SK-N-SH treated with all-trans-retinoic acid at 6 μM for 48 hours (cell line): ENCODE data around the gene PAPOLA.

Source experiments
- ATAC-seq: fragments of 200-7000 bp; cut with Tn5 transposase; 3 replicates; pipeline ENCODE4 v1.9.1; 2020; ENCODE audit warnings: mild to moderate bottlenecking, moderate library complexity
- BACH2 ChIP-seq: fragments of 250-450 bp; sonication (Bioruptor Pico); IDR thresholded peaks from 2 replicates; pipeline ENCODE4 v1.9.0; 2021; ENCODE audit warnings: mild to moderate bottlenecking, borderline replicate concordance
- ISL1 ChIP-seq: fragments of 250-450 bp; sonication (Bioruptor Pico); IDR thresholded peaks from 2 replicates; pipeline ENCODE4 v2.1.2; 2022; ENCODE audit warnings: mild to moderate bottlenecking, moderate library complexity
- OSR1 ChIP-seq: fragments of 250-450 bp; sonication (Bioruptor Pico); IDR thresholded peaks from 2 replicates; pipeline ENCODE4 v1.8.0; 2022; ENCODE audit warnings: moderate library complexity, mild to moderate bottlenecking, inconsistent platforms
- PPARA ChIP-seq: fragments of 250-450 bp; sonication (Bioruptor Pico); IDR thresholded peaks from 2 replicates; pipeline ENCODE4 v1.5.0; 2020; ENCODE audit warnings: mild to moderate bottlenecking, borderline replicate concordance
- RARB ChIP-seq: fragments of 250-450 bp; sonication (Bioruptor Pico); IDR thresholded peaks from 2 replicates; pipeline ENCODE4 v1.8.0; 2021; ENCODE audit warnings: mild to moderate bottlenecking, moderate library complexity
- SNAI2 ChIP-seq: fragments of 250-450 bp; sonication (Bioruptor Pico); IDR thresholded peaks from 2 replicates; pipeline ENCODE4 v1.5.0; 2020; ENCODE audit warnings: mild to moderate bottlenecking, moderate library complexity
- TCF4 ChIP-seq: fragments of 250-450 bp; sonication (Bioruptor Pico); IDR thresholded peaks from 2 replicates; pipeline ENCODE4 v1.8.0; 2021; ENCODE audit warnings: mild to moderate bottlenecking, moderate library complexity, borderline replicate concordance
- TOX ChIP-seq: fragments of 250-450 bp; sonication (Bioruptor Pico); IDR thresholded peaks from 2 replicates; pipeline ENCODE4 v1.8.0; 2021; ENCODE audit warnings: mild to moderate bottlenecking, moderate library complexity, borderline replicate concordance
- ZC3H10 ChIP-seq: fragments of 250-450 bp; sonication (Bioruptor Pico); IDR thresholded peaks from 2 replicates; pipeline ENCODE4 v1.5.1; 2021; ENCODE audit warnings: mild to moderate bottlenecking, moderate library complexity
- ZFP3 ChIP-seq: fragments of 250-450 bp; sonication (Bioruptor Pico); IDR thresholded peaks from 2 replicates; pipeline ENCODE4 v1.5.0; 2020; ENCODE audit warnings: mild to moderate bottlenecking, moderate library complexity
- ZFP30 ChIP-seq: fragments of 450-650 bp; formaldehyde crosslinking; IDR thresholded peaks from 2 replicates; pipeline ENCODE4 v1.5.0; 2022; ENCODE audit warnings: mild to moderate bottlenecking, moderate library complexity
- ZNF565 ChIP-seq: fragments of 450-650 bp; formaldehyde crosslinking; conservative IDR thresholded peaks from 2 replicates; pipeline ENCODE4 v1.5.0; 2020; ENCODE audit warnings: low read depth, mild to moderate bottlenecking, moderate library complexity
- ZNF70 ChIP-seq: fragments of 450-650 bp; formaldehyde crosslinking; IDR thresholded peaks from 2 replicates; pipeline ENCODE4 v1.5.0; 2020; ENCODE audit warnings: mild to moderate bottlenecking, moderate library complexity
- TF ChIP-seq, protein P1 (sequence below): fragments of 250-450 bp; sonication (Bioruptor Pico); IDR thresholded peaks from 2 replicates; pipeline ENCODE4 v1.8.0; 2021; ENCODE audit warnings: low read depth, mild to moderate bottlenecking, moderate library complexity, borderline replicate concordance
- TF ChIP-seq, protein P2 (sequence below): fragments of 250-450 bp; sonication (Bioruptor Pico); IDR thresholded peaks from 2 replicates; pipeline ENCODE4 v1.5.0; 2020; ENCODE audit warnings: mild to moderate bottlenecking, moderate library complexity
- TF ChIP-seq, protein P3 (sequence below): fragments of 250-450 bp; sonication (Bioruptor Pico); IDR thresholded peaks from 2 replicates; pipeline ENCODE4 v1.5.1; 2020; ENCODE audit warnings: low read depth, mild to moderate bottlenecking, moderate library complexity
- TF ChIP-seq, protein P4 (sequence below): fragments of 250-450 bp; sonication (Bioruptor Pico); IDR thresholded peaks from 2 replicates; pipeline ENCODE4 v1.5.1; 2021; ENCODE audit warnings: mild to moderate bottlenecking, moderate library complexity
- TF ChIP-seq, protein P5 (sequence below): fragments of 250-450 bp; sonication (Bioruptor Pico); IDR thresholded peaks from 2 replicates; pipeline ENCODE4 v1.8.0; 2020; ENCODE audit warnings: mild to moderate bottlenecking, moderate library complexity, borderline replicate concordance

The PAPOLA gene

DNA sequence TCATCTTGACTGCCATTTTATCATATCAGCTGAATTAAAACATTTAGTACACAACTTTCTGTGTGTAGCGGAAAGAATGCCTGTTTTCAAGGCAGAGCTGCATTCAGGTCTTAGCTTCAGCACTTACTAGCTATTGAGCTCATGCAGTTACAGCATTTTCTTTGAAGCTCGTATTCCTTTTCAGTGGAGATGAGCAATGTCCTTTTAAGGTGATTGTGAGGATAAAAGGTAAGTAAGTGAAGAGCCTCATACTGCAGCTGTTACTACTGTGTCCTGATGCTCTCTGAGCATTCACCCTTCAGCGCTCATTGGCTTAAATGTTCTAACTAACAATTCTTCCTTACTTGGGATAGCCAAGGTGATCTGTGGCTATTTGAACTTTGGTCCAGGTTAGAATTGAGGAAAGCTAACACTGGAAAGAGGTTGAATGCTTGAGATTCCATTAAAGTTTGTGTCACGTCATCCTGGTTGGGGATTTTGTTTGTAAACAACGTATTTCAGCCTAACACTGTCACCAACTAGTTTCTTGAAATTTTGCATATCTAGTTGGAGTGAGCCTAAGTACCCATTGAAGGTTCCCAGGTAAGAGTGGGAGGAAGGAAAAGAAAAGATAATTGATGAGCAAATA lies 71.4 kb downstream of the PAPOLA start:
- TF ChIP-seq RARB (no peak), OSR1 (no peak), ISL1 (no peak)

DNA sequence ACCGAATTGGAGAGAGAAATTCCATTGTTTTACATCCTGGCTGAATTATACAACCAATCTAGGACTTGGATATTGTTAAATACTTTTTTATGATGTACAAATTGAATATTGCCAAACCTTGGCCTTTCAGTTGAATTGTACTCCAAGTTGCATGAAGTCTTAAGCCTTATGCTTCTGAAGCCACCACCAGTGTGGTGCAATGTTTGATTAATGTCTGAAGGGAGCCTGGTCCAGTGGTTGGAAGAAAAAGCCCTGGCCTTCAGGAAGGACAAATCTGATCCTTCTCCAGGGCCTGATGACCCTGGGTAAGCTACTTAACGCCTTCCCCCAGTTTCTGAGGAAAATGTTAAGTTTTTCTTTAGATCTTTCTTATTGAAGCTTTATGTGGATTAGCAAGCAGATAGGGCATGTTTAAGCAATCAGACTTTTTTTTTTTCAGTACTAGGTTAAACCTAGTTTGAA lies 72.0 kb downstream of the PAPOLA start:
- TF ChIP-seq ZNF70 (CRISPR knock-in tag) = no peak
- TF ChIP-seq OSR1 = no peak
- TF ChIP-seq, protein P1, sequence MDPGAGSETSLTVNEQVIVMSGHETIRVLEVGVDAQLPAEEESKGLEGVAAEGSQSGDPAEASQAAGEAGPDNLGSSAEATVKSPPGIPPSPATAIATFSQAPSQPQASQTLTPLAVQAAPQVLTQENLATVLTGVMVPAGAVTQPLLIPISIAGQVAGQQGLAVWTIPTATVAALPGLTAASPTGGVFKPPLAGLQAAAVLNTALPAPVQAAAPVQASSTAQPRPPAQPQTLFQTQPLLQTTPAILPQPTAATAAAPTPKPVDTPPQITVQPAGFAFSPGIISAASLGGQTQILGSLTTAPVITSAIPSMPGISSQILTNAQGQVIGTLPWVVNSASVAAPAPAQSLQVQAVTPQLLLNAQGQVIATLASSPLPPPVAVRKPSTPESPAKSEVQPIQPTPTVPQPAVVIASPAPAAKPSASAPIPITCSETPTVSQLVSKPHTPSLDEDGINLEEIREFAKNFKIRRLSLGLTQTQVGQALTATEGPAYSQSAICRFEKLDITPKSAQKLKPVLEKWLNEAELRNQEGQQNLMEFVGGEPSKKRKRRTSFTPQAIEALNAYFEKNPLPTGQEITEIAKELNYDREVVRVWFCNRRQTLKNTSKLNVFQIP (CRISPR knock-in tag) = no peak
- no peak for TF ChIP-seq RARB
- TF ChIP-seq TOX (CRISPR knock-in tag) = no peak
- TF ChIP-seq, protein P2, sequence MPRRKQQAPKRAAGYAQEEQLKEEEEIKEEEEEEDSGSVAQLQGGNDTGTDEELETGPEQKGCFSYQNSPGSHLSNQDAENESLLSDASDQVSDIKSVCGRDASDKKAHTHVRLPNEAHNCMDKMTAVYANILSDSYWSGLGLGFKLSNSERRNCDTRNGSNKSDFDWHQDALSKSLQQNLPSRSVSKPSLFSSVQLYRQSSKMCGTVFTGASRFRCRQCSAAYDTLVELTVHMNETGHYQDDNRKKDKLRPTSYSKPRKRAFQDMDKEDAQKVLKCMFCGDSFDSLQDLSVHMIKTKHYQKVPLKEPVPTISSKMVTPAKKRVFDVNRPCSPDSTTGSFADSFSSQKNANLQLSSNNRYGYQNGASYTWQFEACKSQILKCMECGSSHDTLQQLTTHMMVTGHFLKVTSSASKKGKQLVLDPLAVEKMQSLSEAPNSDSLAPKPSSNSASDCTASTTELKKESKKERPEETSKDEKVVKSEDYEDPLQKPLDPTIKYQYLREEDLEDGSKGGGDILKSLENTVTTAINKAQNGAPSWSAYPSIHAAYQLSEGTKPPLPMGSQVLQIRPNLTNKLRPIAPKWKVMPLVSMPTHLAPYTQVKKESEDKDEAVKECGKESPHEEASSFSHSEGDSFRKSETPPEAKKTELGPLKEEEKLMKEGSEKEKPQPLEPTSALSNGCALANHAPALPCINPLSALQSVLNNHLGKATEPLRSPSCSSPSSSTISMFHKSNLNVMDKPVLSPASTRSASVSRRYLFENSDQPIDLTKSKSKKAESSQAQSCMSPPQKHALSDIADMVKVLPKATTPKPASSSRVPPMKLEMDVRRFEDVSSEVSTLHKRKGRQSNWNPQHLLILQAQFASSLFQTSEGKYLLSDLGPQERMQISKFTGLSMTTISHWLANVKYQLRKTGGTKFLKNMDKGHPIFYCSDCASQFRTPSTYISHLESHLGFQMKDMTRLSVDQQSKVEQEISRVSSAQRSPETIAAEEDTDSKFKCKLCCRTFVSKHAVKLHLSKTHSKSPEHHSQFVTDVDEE (CRISPR knock-in tag) = no peak
- TF ChIP-seq TCF4 = no peak
- no peak for TF ChIP-seq ZFP30 (CRISPR knock-in tag)
- no peak for TF ChIP-seq SNAI2 (CRISPR knock-in tag)
- peak; percentile 10; the same call in 2 of the 3 replicates for ATAC-seq

More for the DNA sequence above, 71.4 kb downstream of the PAPOLA start:
- no peak for ATAC-seq

DNA sequence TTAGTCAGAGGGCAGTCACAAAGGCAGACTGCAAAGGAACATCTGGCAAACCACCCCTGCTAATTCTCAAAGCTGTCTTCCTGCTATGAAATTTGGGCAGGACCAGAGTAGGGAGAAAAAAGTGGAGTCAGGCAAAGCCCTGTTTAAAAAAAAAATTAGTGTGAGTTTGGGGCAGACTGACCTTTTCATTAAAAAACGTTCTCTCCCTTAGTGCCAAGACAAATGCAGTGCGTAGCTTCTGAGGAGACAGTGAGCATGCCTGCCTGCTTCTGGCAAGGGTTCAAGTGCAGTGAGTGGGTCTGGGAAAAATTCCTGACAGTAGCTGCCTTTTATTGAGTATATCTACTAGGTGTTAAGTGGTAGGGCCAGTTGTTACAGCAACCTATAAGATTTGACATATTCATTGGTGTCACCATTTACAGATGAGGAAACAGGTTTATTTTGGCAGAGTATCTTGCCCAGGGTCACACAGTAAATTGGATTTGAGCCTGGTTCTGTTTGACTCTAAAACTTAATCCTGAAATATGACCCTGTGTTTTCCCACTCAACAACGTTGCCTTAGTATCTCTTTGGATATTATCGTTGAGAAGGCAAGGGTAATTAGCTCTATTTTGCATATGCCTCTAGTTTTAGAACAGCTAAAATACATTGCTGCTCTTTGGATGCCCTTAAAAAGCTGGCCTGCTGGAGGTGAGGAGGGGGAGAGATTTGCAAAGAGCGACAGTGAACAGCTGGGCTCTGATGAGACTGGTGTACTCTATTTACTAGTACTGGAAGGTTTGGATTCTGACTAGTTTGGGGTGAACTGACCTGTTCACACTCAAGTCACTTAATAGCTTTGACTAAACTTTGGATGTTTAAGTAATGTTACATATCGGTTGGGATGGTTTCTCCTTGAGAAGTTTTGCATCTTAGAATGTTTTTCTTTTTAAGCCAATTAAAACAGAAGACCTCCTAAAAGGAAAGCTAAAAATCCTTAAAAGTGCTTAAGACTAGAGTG lies 72.8 kb downstream of the PAPOLA start:
- TF ChIP-seq TOX (CRISPR knock-in tag) (no peak), BACH2 (CRISPR knock-in tag) (no peak), RARB (no peak), OSR1 (no peak), ZNF565 (CRISPR knock-in tag) (no peak)
- peak; percentile 63 for ATAC-seq

DNA sequence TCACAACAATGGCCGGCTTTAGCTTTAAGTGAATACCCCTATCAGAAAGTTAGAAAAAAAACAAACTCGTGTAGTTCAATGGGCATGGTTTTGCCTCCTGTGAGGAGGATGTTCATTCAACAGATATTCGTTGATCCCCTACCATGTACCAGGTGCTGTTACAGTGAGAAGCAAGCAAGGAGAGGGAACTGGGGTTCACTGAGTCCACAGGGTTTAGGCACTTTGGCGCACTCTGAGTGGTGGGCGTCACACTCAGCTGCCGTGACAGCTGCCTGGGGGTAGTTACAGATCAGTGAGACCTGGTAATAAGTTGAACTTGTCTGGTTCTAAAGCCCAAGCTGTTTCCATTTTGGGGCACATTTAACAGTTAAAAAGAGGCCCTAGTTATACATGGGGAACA lies 74.2 kb downstream of the PAPOLA start:
- TF ChIP-seq BACH2 (CRISPR knock-in tag) (no peak), ZFP3 (CRISPR knock-in tag) (no peak), PPARA (CRISPR knock-in tag) (no peak)
- TF ChIP-seq, protein P3, sequence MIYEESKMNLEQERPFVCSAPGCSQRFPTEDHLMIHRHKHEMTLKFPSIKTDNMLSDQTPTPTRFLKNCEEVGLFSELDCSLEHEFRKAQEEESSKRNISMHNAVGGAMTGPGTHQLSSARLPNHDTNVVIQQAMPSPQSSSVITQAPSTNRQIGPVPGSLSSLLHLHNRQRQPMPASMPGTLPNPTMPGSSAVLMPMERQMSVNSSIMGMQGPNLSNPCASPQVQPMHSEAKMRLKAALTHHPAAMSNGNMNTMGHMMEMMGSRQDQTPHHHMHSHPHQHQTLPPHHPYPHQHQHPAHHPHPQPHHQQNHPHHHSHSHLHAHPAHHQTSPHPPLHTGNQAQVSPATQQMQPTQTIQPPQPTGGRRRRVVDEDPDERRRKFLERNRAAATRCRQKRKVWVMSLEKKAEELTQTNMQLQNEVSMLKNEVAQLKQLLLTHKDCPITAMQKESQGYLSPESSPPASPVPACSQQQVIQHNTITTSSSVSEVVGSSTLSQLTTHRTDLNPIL (CRISPR knock-in tag) = no peak
- ATAC-seq = no peak

DNA sequence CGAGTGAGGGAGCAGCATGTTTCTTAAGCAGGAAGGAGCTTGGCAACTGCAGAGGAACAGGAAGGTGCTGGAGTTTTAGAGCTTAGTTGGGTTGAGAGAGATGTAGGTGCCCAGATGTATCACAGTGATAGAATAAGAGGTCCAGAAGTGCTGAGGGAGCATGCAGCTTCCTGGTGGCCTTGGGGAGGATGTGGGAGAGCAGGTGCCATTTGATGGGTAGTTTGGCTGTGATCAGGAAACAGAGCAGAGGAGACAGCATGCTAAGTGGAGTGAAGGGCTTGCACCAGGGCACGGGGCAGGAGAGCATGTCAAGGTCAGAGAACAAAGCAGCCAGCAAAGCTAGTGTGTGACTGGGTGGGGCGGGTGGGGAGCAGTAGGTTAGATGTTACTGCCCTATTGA lies 74.8 kb downstream of the PAPOLA start:
- no peak for ATAC-seq
- TF ChIP-seq RARB (no peak), OSR1 (no peak), ZC3H10 (no peak), SNAI2 (CRISPR knock-in tag) (no peak), PPARA (CRISPR knock-in tag) (no peak), TCF4 (no peak), BACH2 (CRISPR knock-in tag) (no peak), ZNF70 (CRISPR knock-in tag) (no peak), ZFP30 (CRISPR knock-in tag) (no peak), TOX (CRISPR knock-in tag) (no peak), ZNF565 (CRISPR knock-in tag) (no peak), ISL1 (no peak)
- TF ChIP-seq, protein P4, sequence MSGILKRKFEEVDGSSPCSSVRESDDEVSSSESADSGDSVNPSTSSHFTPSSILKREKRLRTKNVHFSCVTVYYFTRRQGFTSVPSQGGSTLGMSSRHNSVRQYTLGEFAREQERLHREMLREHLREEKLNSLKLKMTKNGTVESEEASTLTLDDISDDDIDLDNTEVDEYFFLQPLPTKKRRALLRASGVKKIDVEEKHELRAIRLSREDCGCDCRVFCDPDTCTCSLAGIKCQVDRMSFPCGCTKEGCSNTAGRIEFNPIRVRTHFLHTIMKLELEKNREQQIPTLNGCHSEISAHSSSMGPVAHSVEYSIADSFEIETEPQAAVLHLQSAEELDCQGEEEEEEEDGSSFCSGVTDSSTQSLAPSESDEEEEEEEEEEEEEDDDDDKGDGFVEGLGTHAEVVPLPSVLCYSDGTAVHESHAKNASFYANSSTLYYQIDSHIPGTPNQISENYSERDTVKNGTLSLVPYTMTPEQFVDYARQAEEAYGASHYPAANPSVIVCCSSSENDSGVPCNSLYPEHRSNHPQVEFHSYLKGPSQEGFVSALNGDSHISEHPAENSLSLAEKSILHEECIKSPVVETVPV (CRISPR knock-in tag) = no peak
- TF ChIP-seq, protein P5, sequence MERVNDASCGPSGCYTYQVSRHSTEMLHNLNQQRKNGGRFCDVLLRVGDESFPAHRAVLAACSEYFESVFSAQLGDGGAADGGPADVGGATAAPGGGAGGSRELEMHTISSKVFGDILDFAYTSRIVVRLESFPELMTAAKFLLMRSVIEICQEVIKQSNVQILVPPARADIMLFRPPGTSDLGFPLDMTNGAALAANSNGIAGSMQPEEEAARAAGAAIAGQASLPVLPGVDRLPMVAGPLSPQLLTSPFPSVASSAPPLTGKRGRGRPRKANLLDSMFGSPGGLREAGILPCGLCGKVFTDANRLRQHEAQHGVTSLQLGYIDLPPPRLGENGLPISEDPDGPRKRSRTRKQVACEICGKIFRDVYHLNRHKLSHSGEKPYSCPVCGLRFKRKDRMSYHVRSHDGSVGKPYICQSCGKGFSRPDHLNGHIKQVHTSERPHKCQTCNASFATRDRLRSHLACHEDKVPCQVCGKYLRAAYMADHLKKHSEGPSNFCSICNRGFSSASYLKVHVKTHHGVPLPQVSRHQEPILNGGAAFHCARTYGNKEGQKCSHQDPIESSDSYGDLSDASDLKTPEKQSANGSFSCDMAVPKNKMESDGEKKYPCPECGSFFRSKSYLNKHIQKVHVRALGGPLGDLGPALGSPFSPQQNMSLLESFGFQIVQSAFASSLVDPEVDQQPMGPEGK (CRISPR knock-in tag) = no peak
- TF ChIP-seq, protein P2 (CRISPR knock-in tag) = no peak
